Measurements from ENCODE around the gene DHX30.
"Not testable (repeated sequence)": the region's sequence is repeated elsewhere in the genome, so short reads cannot be mapped to it uniquely, and the experiment has no call there.

Gene DHX30

GRCh38 chr3:47854720-47855455, 52.0 kb downstream of the DHX30 start:
- no peak for DNase-seq

- DNase-seq: no peak
These were observed 52.8 kb downstream of the DHX30 start for GRCh38 chr3:47855461-47856383.

- no peak for DNase-seq
These were observed 53.7 kb downstream of the DHX30 start for GRCh38 chr3:47856669-47857068.

GRCh38 chr3:47857151-47857550, 54.2 kb downstream of the DHX30 start:
- no peak for DNase-seq

- no peak for DNase-seq
These were observed 57.1 kb downstream of the DHX30 start for GRCh38 chr3:47859956-47860605.

- DNase-seq: no peak
These were observed 60.6 kb downstream of the DHX30 start for GRCh38 chr3:47863391-47864128.

GRCh38 chr3:47865192-47865591, 62.3 kb downstream of the DHX30 start:
- no peak for DNase-seq

- DNase-seq: no peak
These were observed 64.6 kb downstream of the DHX30 start for GRCh38 chr3:47867451-47868044.

GRCh38 chr3:47868306-47868705, 65.4 kb downstream of the DHX30 start:
- DNase-seq: no peak

- no peak for DNase-seq
These were observed 67.2 kb downstream of the DHX30 start for GRCh38 chr3:47870156-47870555.

- no peak for DNase-seq
These were observed 67.8 kb downstream of the DHX30 start for GRCh38 chr3:47870702-47871260.

GRCh38 chr3:47871389-47871788, 68.5 kb downstream of the DHX30 start:
- DNase-seq: no peak

GRCh38 chr3:47872916-47873315, 70.0 kb downstream of the DHX30 start:
- DNase-seq: no peak

GRCh38 chr3:47874438-47874837, 71.5 kb downstream of the DHX30 start:
- no peak for DNase-seq

GRCh38 chr3:47874913-47875312, 72.0 kb downstream of the DHX30 start:
- DNase-seq: no peak

- DNase-seq: no peak
These were observed 74.4 kb downstream of the DHX30 start for GRCh38 chr3:47877290-47877689.

- no peak for DNase-seq
These were observed 74.8 kb downstream of the DHX30 start for GRCh38 chr3:47877719-47878118.

- no peak for DNase-seq
These were observed 79.4 kb downstream of the DHX30 start for GRCh38 chr3:47882338-47882737.

GRCh38 chr3:47884603-47885002, 81.7 kb downstream of the DHX30 start:
- no peak for DNase-seq

GRCh38 chr3:47885168-47885567, 82.2 kb downstream of the DHX30 start:
- no peak for DNase-seq

- not testable (repeated sequence) for DNase-seq
These were observed 85.1 kb downstream of the DHX30 start for GRCh38 chr3:47887991-47888390.
